BLaER1 treated with 17β-estradiol and CSF1 and Interleukin-3, amounts not matched to agents 10 nM and 100 nM (cell line): Measurements from ENCODE around the gene RBMS2.
A peak's percentile ranks its signal among the peaks of the same experiment; 100 is the strongest.
"Not testable (repeated sequence)": the region's sequence is repeated elsewhere in the genome, so short reads cannot be mapped to it uniquely, and the experiment has no call there.

Experiments used
- H3K27ac ChIP-seq, 11 experiments: shearing (Covaris generic); formaldehyde crosslinking; 2 replicates each; pipeline ENCODE4 v1.8.1; 2022
- H3K27me3 ChIP-seq, 11 experiments: shearing (Covaris generic); formaldehyde crosslinking; 2 replicates each; pipeline ENCODE4 v1.8.1; 2022
- H3K36me3 ChIP-seq, 11 experiments: shearing (Covaris generic); formaldehyde crosslinking; 2 replicates each; pipeline ENCODE4 v1.8.1; 2022
- H3K4me1 ChIP-seq, 10 experiments: shearing (Covaris generic); formaldehyde crosslinking; 2 replicates each; pipeline ENCODE4 v1.8.1; 2022
- H3K4me2 ChIP-seq, 11 experiments: shearing (Covaris generic); formaldehyde crosslinking; 2 replicates each; pipeline ENCODE4 v1.8.1; 2022
- H3K4me3 ChIP-seq, 10 experiments: shearing (Covaris generic); formaldehyde crosslinking; 2 replicates each; pipeline ENCODE4 v1.8.1; 2022
- H3K9ac ChIP-seq, 11 experiments: shearing (Covaris generic); formaldehyde crosslinking; 2 replicates each; pipeline ENCODE4 v1.8.1; 2022
- H3K9me3 ChIP-seq, 11 experiments: shearing (Covaris generic); formaldehyde crosslinking; replicated peaks in 1 of 11; 2 replicates each; pipeline ENCODE4 v1.8.1; 2022
- H4K20me1 ChIP-seq, 11 experiments: shearing (Covaris generic); formaldehyde crosslinking; 2 replicates each; pipeline ENCODE4 v1.8.1; 2022
- Cebpa-rat ChIP-seq, 11 experiments: shearing (Covaris generic); IDR thresholded peaks; 2 replicates each; pipeline ENCODE4 v1.8.1; 2022

The RBMS2 gene

GRCh38 chr12:56568146-56568545 lies 46.5 kb downstream of the RBMS2 start:
- TF ChIP-seq Cebpa-rat (IDR thresholded peaks at IDR 0.05), result no peak
- Histone ChIP-seq H3K4me3 (no peak overlapping the region), H3K4me2 (peak overlapping the region in 4 of 11 experiments; percentile 85 to 91 (median 90); a peak in 7 of 22 replicates), H3K27me3 (no peaks in the 10 kb centered on the region), H4K20me1 (no peaks in the 10 kb centered on the region), H3K27ac (peak overlapping the region in 3 of 11 experiments; percentile 73 to 85 (median 78); a peak in 4 of 22 replicates), H3K4me1 (peaks cover 25 to 82% (median 76%) of the 10 kb centered on the region in 10 experiments), H3K9me3 (no peaks in the 10 kb centered on the region), H3K36me3 (peaks cover 0 to 13% (median 0%) of the 10 kb centered on the region in 11 experiments; a peak in 1 of 22 replicates), H3K9ac (no peak overlapping the region)

GRCh38 chr12:56571121-56571520 lies 49.5 kb downstream of the RBMS2 start:
- 0 out of 22 replicates have a peak, but pooled peaks cover 0 to 4% (median 0%) of the 10 kb centered on the region in 11 experiments for H3K36me3 ChIP-seq
- H3K9ac ChIP-seq, result peak overlapping the region in 10 of 11 experiments; percentile 18 to 73 (median 50); a peak in 13 of 22 replicates
- peaks cover 16 to 93% (median 78%) of the 10 kb centered on the region in 10 experiments for H3K4me1 ChIP-seq
- H4K20me1 ChIP-seq, result no peaks in the 10 kb centered on the region
- no peak overlapping the region; a peak in 1 of 20 replicates for H3K4me3 ChIP-seq
- H3K9me3 ChIP-seq, result no peaks in the 10 kb centered on the region
- peak overlapping the region; percentile 34 to 85 (median 74); a peak in 21 of 22 replicates for H3K27ac ChIP-seq
- H3K4me2 ChIP-seq, result peak overlapping the region in 10 of 11 experiments; percentile 54 to 91 (median 70); a peak in 17 of 22 replicates
- H3K27me3 ChIP-seq, result no peaks in the 10 kb centered on the region
- no peak for TF ChIP-seq Cebpa-rat (IDR thresholded peaks at IDR 0.05)

DNA sequence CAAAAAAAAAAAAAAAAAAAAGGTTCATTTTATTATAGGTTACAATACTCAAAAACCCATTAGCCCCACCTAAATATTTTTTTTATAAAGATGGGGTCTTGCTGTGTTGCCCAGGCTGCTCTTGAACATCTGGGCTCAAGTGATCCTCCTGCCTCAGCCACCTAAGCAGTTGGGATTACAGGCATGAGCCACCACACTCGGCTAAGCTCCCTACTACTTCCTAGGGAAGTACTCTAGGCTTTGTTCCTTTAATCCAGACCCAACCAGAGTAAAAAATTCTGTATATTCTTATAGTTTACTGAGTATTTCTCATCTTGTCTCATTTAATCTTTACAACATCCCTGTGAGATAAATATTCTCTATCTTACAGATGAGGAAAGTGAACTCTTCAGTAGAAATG lies 50.7 kb downstream of the RBMS2 start:
- H3K27ac ChIP-seq, result peak overlapping the region in 7 of 11 experiments; percentile 5 to 79 (median 60); a peak in 11 of 22 replicates
- H3K4me2 ChIP-seq, result peak overlapping the region in 6 of 11 experiments; percentile 32 to 91 (median 80); a peak in 11 of 22 replicates
- TF ChIP-seq Cebpa-rat (IDR thresholded peaks at IDR 0.05), result no peak
- H3K4me3 ChIP-seq, result no peak overlapping the region
- no peak overlapping the region; a peak in 1 of 22 replicates for H3K9ac ChIP-seq
- 0 out of 22 replicates have a peak, but pooled peaks cover 0 to 4% (median 0%) of the 10 kb centered on the region in 11 experiments for H3K36me3 ChIP-seq
- H3K9me3 ChIP-seq, result no peaks in the 10 kb centered on the region
- H4K20me1 ChIP-seq, result no peaks in the 10 kb centered on the region
- H3K4me1 ChIP-seq, result peaks cover 13 to 81% (median 67%) of the 10 kb centered on the region in 10 experiments
- H3K27me3 ChIP-seq, result no peaks in the 10 kb centered on the region

DNA sequence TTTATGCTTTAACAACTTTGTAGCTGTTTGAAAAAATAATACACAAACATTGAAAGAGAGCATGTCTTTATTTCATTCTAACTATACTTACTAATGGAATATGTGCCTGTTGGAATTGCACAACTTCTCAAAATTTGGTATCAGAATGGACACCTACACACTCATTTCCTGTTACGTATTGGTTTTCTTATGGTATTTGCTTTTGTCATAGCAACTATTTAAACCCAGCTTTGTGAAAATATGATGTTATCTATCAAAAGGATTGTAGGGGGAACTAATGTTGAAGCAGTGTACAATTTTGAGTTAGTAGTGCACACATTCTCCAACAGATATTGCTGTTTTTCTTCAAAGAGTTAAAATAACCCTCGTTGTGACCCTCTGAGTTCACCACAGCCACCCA lies 52.6 kb downstream of the RBMS2 start:
- Histone ChIP-seq H4K20me1 (no peaks in the 10 kb centered on the region), H3K27ac (peak overlapping the region in 8 of 11 experiments; percentile 25 to 66 (median 40); a peak in 13 of 22 replicates), H3K9me3 (no peaks in the 10 kb centered on the region), H3K4me3 (no peak overlapping the region), H3K27me3 (no peaks in the 10 kb centered on the region), H3K4me2 (peak overlapping the region in 7 of 11 experiments; percentile 36 to 91 (median 52); a peak in 14 of 22 replicates), H3K36me3 (0 out of 22 replicates have a peak, but pooled peaks cover 0 to 4% (median 0%) of the 10 kb centered on the region in 11 experiments), H3K9ac (peak overlapping the region in 5 of 11 experiments; percentile 8 to 52 (median 51); a peak in 7 of 22 replicates), H3K4me1 (peaks cover 13 to 71% (median 51%) of the 10 kb centered on the region in 10 experiments)
- peak in 1 of 11 experiments; percentile 54; a peak in 1 of 22 replicates for TF ChIP-seq Cebpa-rat (IDR thresholded peaks at IDR 0.05)

GRCh38 chr12:56577248-56577647 lies 55.6 kb downstream of the RBMS2 start:
- H3K4me2 ChIP-seq, H3K27ac ChIP-seq, H3K9ac ChIP-seq, H3K27me3 ChIP-seq, H4K20me1 ChIP-seq, H3K9me3 ChIP-seq, H3K4me3 ChIP-seq: not testable (repeated sequence)
- Histone ChIP-seq H3K36me3 (peaks cover 0 to 14% (median 0%) of the 10 kb centered on the region in 11 experiments; a peak in 3 of 22 replicates), H3K4me1 (peaks cover 12 to 62% (median 36%) of the 10 kb centered on the region in 10 experiments)

DNA sequence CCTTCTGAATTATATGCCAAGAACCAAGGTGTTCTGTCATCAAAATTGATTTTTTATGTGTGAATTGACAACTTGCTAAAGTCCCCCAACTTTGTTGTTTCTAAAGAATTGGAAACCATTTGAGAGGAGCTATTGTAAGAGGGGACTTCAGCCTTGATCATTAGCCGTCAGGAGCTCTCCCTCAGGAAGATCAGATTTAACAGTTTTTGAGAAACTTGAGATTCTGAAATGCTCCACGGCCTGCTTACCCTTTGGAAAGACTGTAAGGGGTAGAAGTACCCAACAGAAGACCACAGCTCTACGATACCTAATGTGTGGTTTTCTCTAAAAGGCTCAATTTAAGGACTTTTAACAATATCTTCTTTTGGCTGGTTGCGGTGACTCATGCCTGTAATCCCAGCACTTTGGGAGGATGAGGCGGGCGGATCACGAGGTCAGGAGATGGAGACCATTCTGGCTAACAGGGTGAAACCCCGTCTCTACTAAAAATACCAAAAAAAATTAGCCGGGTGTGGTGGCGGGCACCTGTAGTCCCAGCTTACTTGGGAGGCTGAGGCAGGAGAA lies 57.4 kb downstream of the RBMS2 start:
- Histone ChIP-seq H3K4me1 (peaks cover 12 to 52% (median 23%) of the 10 kb centered on the region in 10 experiments), H3K4me3 (no peak overlapping the region), H3K9me3 (no peaks in the 10 kb centered on the region), H3K27me3 (no peaks in the 10 kb centered on the region), H3K9ac (no peak overlapping the region), H4K20me1 (no peaks in the 10 kb centered on the region), H3K36me3 (peaks cover 0 to 14% (median 0%) of the 10 kb centered on the region in 11 experiments; a peak in 3 of 22 replicates), H3K27ac (no peak overlapping the region), H3K4me2 (no peak overlapping the region)
- TF ChIP-seq Cebpa-rat (IDR thresholded peaks at IDR 0.05), result no peak

DNA sequence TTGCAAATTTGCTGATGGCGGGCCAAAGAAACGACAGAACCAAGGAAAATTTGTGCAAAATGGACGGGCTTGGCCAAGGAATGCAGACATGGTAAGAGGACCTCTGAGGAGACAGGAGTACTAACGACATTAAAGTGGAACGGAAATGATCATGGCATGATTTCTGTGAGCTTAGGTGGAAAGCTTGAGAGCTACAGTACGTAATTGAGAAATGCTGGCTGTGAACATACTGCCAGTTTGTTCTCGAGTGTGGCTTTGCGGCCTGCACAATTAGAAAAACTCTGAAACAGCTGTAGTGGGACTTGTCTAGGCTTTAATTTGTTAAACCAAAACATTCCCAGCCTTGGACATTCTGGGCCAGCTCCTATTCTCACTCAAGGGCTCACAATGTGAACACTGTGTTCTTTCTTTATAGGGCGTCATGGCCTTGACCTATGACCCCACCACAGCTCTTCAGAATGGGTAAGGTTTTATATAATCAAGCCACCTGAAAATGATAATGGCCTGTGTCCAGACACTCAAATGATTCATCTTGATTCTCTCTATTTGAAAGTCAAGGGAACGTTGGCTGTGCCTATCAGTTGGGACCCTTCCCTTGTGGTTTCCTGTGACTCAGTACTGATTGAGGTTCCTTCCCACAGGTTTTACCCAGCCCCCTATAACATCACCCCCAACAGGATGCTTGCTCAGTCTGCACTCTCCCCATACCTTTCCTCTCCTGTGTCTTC lies 60.0 kb downstream of the RBMS2 start:
- H4K20me1 ChIP-seq, result no peaks in the 10 kb centered on the region
- no peaks in the 10 kb centered on the region for H3K27me3 ChIP-seq
- H3K4me1 ChIP-seq, result peaks cover 12 to 36% (median 17%) of the 10 kb centered on the region in 10 experiments; a peak in 19 of 20 replicates
- no peak for TF ChIP-seq Cebpa-rat (IDR thresholded peaks at IDR 0.05)
- H3K27ac ChIP-seq, result peak overlapping the region in 7 of 11 experiments; percentile 4 to 59 (median 26); a peak in 11 of 22 replicates
- no peaks in the 10 kb centered on the region for H3K9me3 ChIP-seq
- H3K4me3 ChIP-seq, result no peak overlapping the region
- peak overlapping the region in 2 of 11 experiments; percentile 3 to 26; a peak in 2 of 22 replicates for H3K9ac ChIP-seq
- H3K4me2 ChIP-seq, result peak overlapping the region; percentile 21 to 84 (median 57); a peak in 21 of 22 replicates
- peaks cover 0 to 16% (median 0%) of the 10 kb centered on the region in 11 experiments; a peak in 5 of 22 replicates for H3K36me3 ChIP-seq

DNA sequence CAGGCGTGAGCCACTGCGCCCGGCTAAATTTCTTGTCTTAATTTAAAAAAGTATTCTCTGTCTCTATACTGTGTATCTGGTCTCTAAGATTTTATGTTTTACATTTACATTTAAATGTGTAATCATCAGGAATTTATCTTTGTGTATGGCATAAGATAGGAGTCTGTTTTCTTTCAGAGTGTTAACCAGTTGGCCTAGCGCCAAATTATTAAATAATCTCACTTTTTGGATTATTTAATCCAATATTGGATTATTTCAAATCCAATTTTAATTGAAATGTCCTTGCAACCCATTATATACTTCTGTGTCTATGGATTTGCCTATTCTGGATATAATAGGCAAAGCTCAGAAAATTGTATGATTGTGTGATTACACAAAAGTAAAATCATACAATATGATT lies 63.5 kb downstream of the RBMS2 start:
- Histone ChIP-seq H3K27me3 (no peaks in the 10 kb centered on the region), H3K4me1 (peaks cover 12 to 27% (median 17%) of the 10 kb centered on the region in 10 experiments; a peak in 19 of 20 replicates), H3K9ac (no peak overlapping the region), H4K20me1 (no peaks in the 10 kb centered on the region), H3K27ac (no peak overlapping the region), H3K4me3 (no peak overlapping the region), H3K4me2 (no peak overlapping the region), H3K9me3 (no peaks in the 10 kb centered on the region), H3K36me3 (peaks cover 3 to 43% (median 19%) of the 10 kb centered on the region in 11 experiments; a peak in 15 of 22 replicates)
- no peak for TF ChIP-seq Cebpa-rat (IDR thresholded peaks at IDR 0.05)
